Cardiac fibroblast (primary cell): ENCODE results near the gene CYP4V2.

ENCODE experiments used
- DNase-seq, 2 donors: peaks; one replicate each; pipeline versions ENCODE4 v3.0.0 to v3.0.0-alpha.2; 2010; ENCODE audit warnings: low read depth in 2 of 2
- H3K4me3 ChIP-seq, 2 donors: replicated peaks in 1 of 2; 1 replicate in 1 of 2; 2 replicates in 1 of 2; pipeline ENCODE4 v1.5.1; 2011; ENCODE audit warnings: low read depth in 2 of 2, low read length in 2 of 2, mild to moderate bottlenecking in 2 of 2, moderate library complexity in 1 of 2
- CTCF ChIP-seq: IDR thresholded peaks from one replicate; pipeline ENCODE4 v1.5.1; 2011; ENCODE audit warnings: low read depth, mild to moderate bottlenecking, low read length, inconsistent platforms

The CYP4V2 gene

GRCh38 chr4:186166852-186167512, 24.4 kb upstream of the CYP4V2 start:
- no peak overlapping the region for H3K4me3 ChIP-seq
- no peak for DNase-seq
- no peak for TF ChIP-seq CTCF

- no peak for DNase-seq
- no peak for TF ChIP-seq CTCF
- H3K4me3 ChIP-seq, result no peak overlapping the region
Measured at GRCh38 chr4:186167605-186168004, 23.8 kb upstream of the CYP4V2 start.

DNA sequence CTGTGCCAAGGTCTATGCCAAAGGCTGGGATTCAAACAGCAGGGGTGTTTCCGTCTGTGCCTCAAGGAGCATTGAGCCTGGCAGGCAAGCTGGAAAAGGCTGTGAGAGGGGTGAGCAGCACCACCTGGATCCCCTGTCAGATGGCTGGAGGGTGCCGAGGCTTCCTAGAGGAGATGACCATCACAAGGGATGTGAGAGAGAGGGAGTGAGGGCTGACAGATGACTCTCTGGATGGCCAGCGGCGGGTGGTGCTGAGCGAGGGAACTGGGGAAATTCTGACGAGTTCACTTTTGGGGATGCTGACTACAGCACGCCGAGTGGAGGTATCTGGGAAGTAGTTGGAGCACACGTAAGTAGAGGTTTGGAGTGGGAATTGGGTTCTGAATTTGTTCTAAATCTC, 22.6 kb upstream of the CYP4V2 start:
- DNase-seq, result no peak
- no peak for TF ChIP-seq CTCF
- H3K4me3 ChIP-seq, result no peak overlapping the region

GRCh38 chr4:186169333-186169944, 21.9 kb upstream of the CYP4V2 start:
- H3K4me3 ChIP-seq, result no peak overlapping the region
- no peak for DNase-seq
- no peak for TF ChIP-seq CTCF

- no peak overlapping the region for H3K4me3 ChIP-seq
- TF ChIP-seq CTCF, result no peak
- DNase-seq, result no peak
Measured at GRCh38 chr4:186169945-186170802, 21.2 kb upstream of the CYP4V2 start.

GRCh38 chr4:186170966-186171365, 20.4 kb upstream of the CYP4V2 start:
- no peak for TF ChIP-seq CTCF
- H3K4me3 ChIP-seq, result no peak overlapping the region
- DNase-seq, result no peak
